WTC11 (cell line): ENCODE measurements around the gene LAP3. TPM values are rescaled to one million over a fixed set of nuclear protein-coding genes. Genes with fewer than 3 reads are reported as not detected.
A peak's percentile ranks its signal among the peaks of the same experiment; 100 is the strongest.

Experiments
- ATAC-seq: fragments of 200-7000 bp; cut with Tn5 transposase; 2 replicates; pipeline ENCODE4 v1.10.0; 2021; ENCODE audit warnings: mild to moderate bottlenecking, moderate library complexity
- CTCF ChIA-PET: fragments of 300-600 bp; sonication (Branson Sonifier 250); formaldehyde crosslinking; loops from one replicate; lab custom pipeline; 2021; ENCODE audit warnings: antibody characterized with exemption; lab: Charles Lee
- POLR2A ChIA-PET: fragments of 350-600 bp; sonication (Branson Sonifier 250); formaldehyde crosslinking; loops from one replicate; lab custom pipeline; 2021; ENCODE audit warnings: antibody characterized with exemption; lab: Charles Lee
- DNase-seq: peaks from one replicate; pipeline ENCODE4 v3.0.0; 2021; ENCODE audit warnings: low spot score
- H3K27ac Mint-ChIP-seq: 2 replicates; pipeline ENCODE4 v1.8.0; 2021; ENCODE audit warnings: mixed read lengths
- H3K27me3 Mint-ChIP-seq: 2 replicates; pipeline ENCODE4 v1.8.0; 2021; ENCODE audit warnings: low read depth, mild to moderate bottlenecking, moderate library complexity, mixed read lengths
- H3K36me3 Mint-ChIP-seq: 2 replicates; pipeline ENCODE4 v1.8.0; 2021; ENCODE audit warnings: mixed read lengths
- H3K4me1 Mint-ChIP-seq: 2 replicates; pipeline ENCODE4 v1.8.0; 2022; ENCODE audit warnings: mixed read lengths
- H3K4me3 Mint-ChIP-seq: 2 replicates; pipeline ENCODE4 v1.8.0; 2021; ENCODE audit warnings: mild to moderate bottlenecking, moderate library complexity, mixed read lengths
- H3K9me3 Mint-ChIP-seq: 2 replicates; pipeline ENCODE4 v1.8.0; 2021; ENCODE audit warnings: mixed read lengths
- CREM ChIP-seq: sonication (generic); formaldehyde crosslinking; IDR thresholded peaks from 2 replicates; pipeline ENCODE4 v1.8.1; 2022; ENCODE audit warnings: mild to moderate bottlenecking, missing genetic modification reagents, moderate library complexity
- EMX1 ChIP-seq: fragments of 250-450 bp; sonication (Bioruptor Pico); IDR thresholded peaks from 2 replicates; pipeline ENCODE4 v1.8.0; 2021; ENCODE audit warnings: mild to moderate bottlenecking
- FOXJ3 ChIP-seq: sonication (generic); formaldehyde crosslinking; IDR thresholded peaks from 2 replicates; pipeline ENCODE4 v1.9.0; 2021; ENCODE audit warnings: missing genetic modification reagents, mild to moderate bottlenecking, borderline replicate concordance
- GABPB1 ChIP-seq: sonication (generic); formaldehyde crosslinking; IDR thresholded peaks from 2 replicates; pipeline ENCODE4 v1.8.1; 2023; ENCODE audit warnings: mild to moderate bottlenecking, missing genetic modification reagents
- JAZF1 ChIP-seq: fragments of 250-450 bp; sonication (Bioruptor Pico); IDR thresholded peaks from 2 replicates; pipeline ENCODE4 v1.9.0; 2021; ENCODE audit warnings: moderate library complexity, mild to moderate bottlenecking, inconsistent platforms
- KAT7 ChIP-seq: sonication (generic); formaldehyde crosslinking; IDR thresholded peaks from 2 replicates; pipeline ENCODE4 v1.8.1; 2023; ENCODE audit warnings: missing genetic modification reagents, mild to moderate bottlenecking, borderline replicate concordance
- MAX ChIP-seq: sonication (generic); formaldehyde crosslinking; IDR thresholded peaks from 2 replicates; pipeline ENCODE4 v1.8.0; 2022; ENCODE audit warnings: mild to moderate bottlenecking, missing genetic modification reagents
- NFYB ChIP-seq: sonication (generic); formaldehyde crosslinking; conservative IDR thresholded peaks from 2 replicates; pipeline ENCODE4 v1.8.0; 2022; ENCODE audit warnings: low read depth, missing genetic modification reagents
- PRDM15 ChIP-seq: sonication (generic); formaldehyde crosslinking; IDR thresholded peaks from 2 replicates; pipeline ENCODE4 v1.8.0; 2022; ENCODE audit warnings: missing genetic modification reagents
- SP1 ChIP-seq: sonication (generic); formaldehyde crosslinking; conservative IDR thresholded peaks from 2 replicates; pipeline ENCODE4 v1.8.1; 2022; ENCODE audit warnings: missing genetic modification reagents
- TEAD1 ChIP-seq: sonication (generic); formaldehyde crosslinking; IDR thresholded peaks from 2 replicates; pipeline ENCODE4 v1.8.0; 2022; ENCODE audit warnings: mild to moderate bottlenecking, missing genetic modification reagents
- TEAD4 ChIP-seq: sonication (generic); formaldehyde crosslinking; IDR thresholded peaks from 2 replicates; pipeline ENCODE4 v1.8.0; 2022; ENCODE audit warnings: mild to moderate bottlenecking, missing genetic modification reagents
- TP53 ChIP-seq: sonication (generic); formaldehyde crosslinking; IDR thresholded peaks from 2 replicates; pipeline ENCODE4 v1.8.1; 2023; ENCODE audit warnings: mild to moderate bottlenecking, missing genetic modification reagents
- USF1 ChIP-seq: sonication (generic); formaldehyde crosslinking; IDR thresholded peaks from 2 replicates; pipeline ENCODE4 v1.8.0; 2022; ENCODE audit warnings: mild to moderate bottlenecking, missing genetic modification reagents
- ZBTB21 ChIP-seq: sonication (generic); formaldehyde crosslinking; IDR thresholded peaks from 2 replicates; pipeline ENCODE4 v1.8.1; 2023; ENCODE audit warnings: mild to moderate bottlenecking, missing genetic modification reagents, borderline replicate concordance
- ZNF138 ChIP-seq: sonication (generic); formaldehyde crosslinking; conservative IDR thresholded peaks from 2 replicates; pipeline ENCODE4 v1.8.1; 2022; ENCODE audit warnings: mild to moderate bottlenecking, moderate library complexity, missing genetic modification reagents
- ZNF232 ChIP-seq: sonication (generic); formaldehyde crosslinking; IDR thresholded peaks from 2 replicates; pipeline ENCODE4 v1.8.0; 2022; ENCODE audit warnings: mild to moderate bottlenecking, missing genetic modification reagents
- ZNF423 ChIP-seq: fragments of 250-450 bp; sonication (Bioruptor Pico); IDR thresholded peaks from 2 replicates; pipeline ENCODE4 v2.1.2; 2022; ENCODE audit warnings: mild to moderate bottlenecking, moderate library complexity
- ZNF425 ChIP-seq: fragments of 250-450 bp; sonication (Bioruptor Pico); conservative IDR thresholded peaks from 2 replicates; pipeline ENCODE4 v1.9.0; 2021; ENCODE audit warnings: mild to moderate bottlenecking
- total RNA-seq: library from RNA; stranded (reverse); gene quantifications from 3 replicates; pipeline ENCODE4 v1.2.3, GENCODE V29; 2021
- TF ChIP-seq, protein P1 (sequence below): sonication (generic); formaldehyde crosslinking; IDR thresholded peaks from 2 replicates; pipeline ENCODE4 v1.8.1; 2022; ENCODE audit warnings: low read depth, missing genetic modification reagents, borderline replicate concordance
- TF ChIP-seq, protein P2 (sequence below): sonication (generic); formaldehyde crosslinking; IDR thresholded peaks from 2 replicates; pipeline ENCODE4 v1.8.1; 2022; ENCODE audit warnings: mild to moderate bottlenecking, moderate library complexity, missing genetic modification reagents
- TF ChIP-seq, protein P3 (sequence below): sonication (generic); formaldehyde crosslinking; IDR thresholded peaks from 2 replicates; pipeline ENCODE4 v1.8.1; 2023; ENCODE audit warnings: mild to moderate bottlenecking, missing genetic modification reagents

The LAP3 gene
- total RNA-seq, 1 experiment from 2014 or later, result 52.7 TPM

- TF ChIP-seq ZNF425 (no peak), ZNF232 (CRISPR knock-in tag) (no peak), ZBTB21 (no peak), ZNF138 (CRISPR knock-in tag) (no peak), TP53 (no peak), USF1 (CRISPR knock-in tag) (peak; percentile 98), TEAD4 (CRISPR knock-in tag) (no peak), TEAD1 (CRISPR knock-in tag) (no peak), KAT7 (CRISPR knock-in tag) (0 out of 2 replicates have a peak, but pooled peaks have one; percentile 42), SP1 (CRISPR knock-in tag) (no peak), EMX1 (no peak), MAX (CRISPR knock-in tag) (peak; percentile 56; the same call in 1 of the 2 replicates), FOXJ3 (no peak), CREM (CRISPR knock-in tag) (peak; percentile 40; the same call in 1 of the 2 replicates)
- TF ChIP-seq, protein P1, sequence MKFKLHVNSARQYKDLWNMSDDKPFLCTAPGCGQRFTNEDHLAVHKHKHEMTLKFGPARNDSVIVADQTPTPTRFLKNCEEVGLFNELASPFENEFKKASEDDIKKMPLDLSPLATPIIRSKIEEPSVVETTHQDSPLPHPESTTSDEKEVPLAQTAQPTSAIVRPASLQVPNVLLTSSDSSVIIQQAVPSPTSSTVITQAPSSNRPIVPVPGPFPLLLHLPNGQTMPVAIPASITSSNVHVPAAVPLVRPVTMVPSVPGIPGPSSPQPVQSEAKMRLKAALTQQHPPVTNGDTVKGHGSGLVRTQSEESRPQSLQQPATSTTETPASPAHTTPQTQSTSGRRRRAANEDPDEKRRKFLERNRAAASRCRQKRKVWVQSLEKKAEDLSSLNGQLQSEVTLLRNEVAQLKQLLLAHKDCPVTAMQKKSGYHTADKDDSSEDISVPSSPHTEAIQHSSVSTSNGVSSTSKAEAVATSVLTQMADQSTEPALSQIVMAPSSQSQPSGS, result no peak
- TF ChIP-seq, protein P2, sequence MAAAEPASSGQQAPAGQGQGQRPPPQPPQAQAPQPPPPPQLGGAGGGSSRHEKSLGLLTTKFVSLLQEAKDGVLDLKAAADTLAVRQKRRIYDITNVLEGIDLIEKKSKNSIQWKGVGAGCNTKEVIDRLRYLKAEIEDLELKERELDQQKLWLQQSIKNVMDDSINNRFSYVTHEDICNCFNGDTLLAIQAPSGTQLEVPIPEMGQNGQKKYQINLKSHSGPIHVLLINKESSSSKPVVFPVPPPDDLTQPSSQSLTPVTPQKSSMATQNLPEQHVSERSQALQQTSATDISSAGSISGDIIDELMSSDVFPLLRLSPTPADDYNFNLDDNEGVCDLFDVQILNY (CRISPR knock-in tag), result no peak
- TF ChIP-seq, protein P3, sequence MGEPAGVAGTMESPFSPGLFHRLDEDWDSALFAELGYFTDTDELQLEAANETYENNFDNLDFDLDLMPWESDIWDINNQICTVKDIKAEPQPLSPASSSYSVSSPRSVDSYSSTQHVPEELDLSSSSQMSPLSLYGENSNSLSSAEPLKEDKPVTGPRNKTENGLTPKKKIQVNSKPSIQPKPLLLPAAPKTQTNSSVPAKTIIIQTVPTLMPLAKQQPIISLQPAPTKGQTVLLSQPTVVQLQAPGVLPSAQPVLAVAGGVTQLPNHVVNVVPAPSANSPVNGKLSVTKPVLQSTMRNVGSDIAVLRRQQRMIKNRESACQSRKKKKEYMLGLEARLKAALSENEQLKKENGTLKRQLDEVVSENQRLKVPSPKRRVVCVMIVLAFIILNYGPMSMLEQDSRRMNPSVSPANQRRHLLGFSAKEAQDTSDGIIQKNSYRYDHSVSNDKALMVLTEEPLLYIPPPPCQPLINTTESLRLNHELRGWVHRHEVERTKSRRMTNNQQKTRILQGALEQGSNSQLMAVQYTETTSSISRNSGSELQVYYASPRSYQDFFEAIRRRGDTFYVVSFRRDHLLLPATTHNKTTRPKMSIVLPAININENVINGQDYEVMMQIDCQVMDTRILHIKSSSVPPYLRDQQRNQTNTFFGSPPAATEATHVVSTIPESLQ (CRISPR knock-in tag), result no peak
- TF ChIP-seq, all 79 proteins: peak for 7
These were observed 37.7 kb downstream of the LAP3 start, which contains the start of gene MED28 (continued) for GRCh38 chr4:17614416-17615299.

DNA sequence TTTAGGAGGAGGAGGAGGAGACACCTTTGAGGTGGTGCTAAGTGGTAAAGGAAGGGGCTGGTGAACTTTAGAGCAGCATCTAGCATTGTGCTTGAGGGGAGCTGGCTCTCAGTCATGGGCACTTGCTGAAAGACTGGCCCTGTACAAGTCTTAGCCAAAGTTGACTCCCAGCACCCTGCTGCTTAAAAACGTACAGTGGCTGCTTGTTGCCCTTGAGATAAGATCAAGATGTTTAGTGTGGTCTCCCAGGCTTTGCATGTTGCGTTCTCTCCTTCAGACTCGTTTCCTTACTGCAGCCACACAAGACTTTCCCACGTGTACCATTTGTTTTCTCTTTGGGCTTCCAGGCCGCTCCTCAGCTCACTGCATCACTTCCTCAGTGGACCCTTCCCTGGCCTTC, 39.3 kb downstream of the LAP3 start:
- DNase-seq, result no peak
- no peaks in the 10 kb centered on the region for H3K9me3 Mint-ChIP-seq
- H3K27ac Mint-ChIP-seq, result no peak overlapping the region; the same call in 1 of the 2 replicates
- POLR2A ChIA-PET, result no interaction called here
- H3K4me3 Mint-ChIP-seq, result peak overlapping the region; percentile 58
- H3K4me1 Mint-ChIP-seq, result peaks cover 20% of the 10 kb centered on the region
- CTCF ChIA-PET, result no interaction called here
- ATAC-seq, result no peak
- TF ChIP-seq GABPB1 (CRISPR knock-in tag), result no peak
- TF ChIP-seq ZNF423 (CRISPR knock-in tag), result no peak
- TF ChIP-seq PRDM15 (CRISPR knock-in tag), result no peak
- TF ChIP-seq TP53, result no peak
- TF ChIP-seq JAZF1 (CRISPR knock-in tag), result no peak
- TF ChIP-seq NFYB, result no peak
- H3K27me3 Mint-ChIP-seq, result no peaks in the 10 kb centered on the region
- H3K36me3 Mint-ChIP-seq, result peaks cover 31% of the 10 kb centered on the region
